Measurements from ENCODE around the gene TMEM61. TPM values are rescaled to one million over a fixed set of nuclear protein-coding genes. Genes with fewer than 3 reads are reported as not detected.

Gene TMEM61
- total and polyA plus RNA-seq, 8 donors, result 0.55 to 130 (median 1.6) TPM; not detected in 1

DNA sequence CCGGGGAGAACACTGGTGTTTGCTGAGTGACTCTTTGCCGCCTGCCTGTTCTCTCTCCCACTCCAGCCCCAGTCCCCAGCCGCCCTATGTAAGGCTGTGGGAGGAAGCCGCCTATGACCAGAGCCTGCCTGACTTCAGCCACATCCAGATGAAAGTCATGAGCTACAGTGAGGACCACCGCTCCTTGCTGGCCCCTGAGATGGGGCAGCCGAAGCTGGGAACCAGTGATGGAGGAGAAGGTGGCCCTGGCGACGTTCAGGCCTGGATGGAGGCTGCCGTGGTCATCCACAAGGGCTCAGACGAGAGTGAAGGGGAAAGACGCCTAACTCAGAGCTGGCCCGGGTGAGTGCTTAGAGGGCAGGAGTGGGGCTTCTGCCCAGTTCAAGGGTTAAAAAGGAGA lies 26.5 kb downstream of the TMEM61 start:
- Histone ChIP-seq H3K4me3 (no peak overlapping the region), H3K27me3 (peaks cover 0 to 3% (median 0%) of the 10 kb centered on the region in 3 donors), H3K36me3 (no peaks in the 10 kb centered on the region), H3K9me3 (no peaks in the 10 kb centered on the region), H3K27ac (no peak overlapping the region), H3K4me1 (no peaks in the 10 kb centered on the region)
- no peak for DNase-seq
- TF ChIP-seq EP300 (IDR thresholded peaks at IDR 0.05), result no peak
- no peak for TF ChIP-seq POLR2AphosphoS5 (IDR thresholded peaks at IDR 0.05)
- TF ChIP-seq, protein P1, sequence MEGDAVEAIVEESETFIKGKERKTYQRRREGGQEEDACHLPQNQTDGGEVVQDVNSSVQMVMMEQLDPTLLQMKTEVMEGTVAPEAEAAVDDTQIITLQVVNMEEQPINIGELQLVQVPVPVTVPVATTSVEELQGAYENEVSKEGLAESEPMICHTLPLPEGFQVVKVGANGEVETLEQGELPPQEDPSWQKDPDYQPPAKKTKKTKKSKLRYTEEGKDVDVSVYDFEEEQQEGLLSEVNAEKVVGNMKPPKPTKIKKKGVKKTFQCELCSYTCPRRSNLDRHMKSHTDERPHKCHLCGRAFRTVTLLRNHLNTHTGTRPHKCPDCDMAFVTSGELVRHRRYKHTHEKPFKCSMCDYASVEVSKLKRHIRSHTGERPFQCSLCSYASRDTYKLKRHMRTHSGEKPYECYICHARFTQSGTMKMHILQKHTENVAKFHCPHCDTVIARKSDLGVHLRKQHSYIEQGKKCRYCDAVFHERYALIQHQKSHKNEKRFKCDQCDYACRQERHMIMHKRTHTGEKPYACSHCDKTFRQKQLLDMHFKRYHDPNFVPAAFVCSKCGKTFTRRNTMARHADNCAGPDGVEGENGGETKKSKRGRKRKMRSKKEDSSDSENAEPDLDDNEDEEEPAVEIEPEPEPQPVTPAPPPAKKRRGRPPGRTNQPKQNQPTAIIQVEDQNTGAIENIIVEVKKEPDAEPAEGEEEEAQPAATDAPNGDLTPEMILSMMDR (IDR thresholded peaks at IDR 0.05), result no peak
- no peak for TF ChIP-seq POLR2A (IDR thresholded peaks at IDR 0.05)
- 90 to 93% (median 92%) methylated on average over 12 of the region's 12 CpGs for WGBS, 5 donors
- intact Hi-C loops (cut with DNase I; ENCODE audit: low total_unique reads), result no loop called here

DNA sequence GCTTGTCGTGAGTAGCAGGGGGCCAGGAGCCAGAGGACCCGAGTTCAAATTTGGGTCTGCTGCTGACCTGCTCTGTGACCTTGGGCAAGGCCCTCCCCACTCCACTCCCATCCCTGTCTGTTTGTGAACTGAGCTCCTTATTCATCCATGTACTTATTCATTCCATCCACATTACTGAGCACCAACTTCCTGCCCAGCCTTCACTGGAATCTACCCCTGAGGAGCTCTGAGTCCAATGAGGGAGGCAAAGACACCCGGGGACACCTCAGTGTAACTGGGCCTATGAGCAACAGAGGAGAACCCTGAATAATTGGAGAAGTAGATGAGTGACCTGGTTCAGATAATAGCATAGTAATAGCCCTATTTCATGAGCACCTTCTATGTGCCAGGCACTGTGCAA lies 27.2 kb downstream of the TMEM61 start:
- intact Hi-C loops (cut with DNase I; ENCODE audit: low total_unique reads), result no loop called here
- no peak for DNase-seq

DNA sequence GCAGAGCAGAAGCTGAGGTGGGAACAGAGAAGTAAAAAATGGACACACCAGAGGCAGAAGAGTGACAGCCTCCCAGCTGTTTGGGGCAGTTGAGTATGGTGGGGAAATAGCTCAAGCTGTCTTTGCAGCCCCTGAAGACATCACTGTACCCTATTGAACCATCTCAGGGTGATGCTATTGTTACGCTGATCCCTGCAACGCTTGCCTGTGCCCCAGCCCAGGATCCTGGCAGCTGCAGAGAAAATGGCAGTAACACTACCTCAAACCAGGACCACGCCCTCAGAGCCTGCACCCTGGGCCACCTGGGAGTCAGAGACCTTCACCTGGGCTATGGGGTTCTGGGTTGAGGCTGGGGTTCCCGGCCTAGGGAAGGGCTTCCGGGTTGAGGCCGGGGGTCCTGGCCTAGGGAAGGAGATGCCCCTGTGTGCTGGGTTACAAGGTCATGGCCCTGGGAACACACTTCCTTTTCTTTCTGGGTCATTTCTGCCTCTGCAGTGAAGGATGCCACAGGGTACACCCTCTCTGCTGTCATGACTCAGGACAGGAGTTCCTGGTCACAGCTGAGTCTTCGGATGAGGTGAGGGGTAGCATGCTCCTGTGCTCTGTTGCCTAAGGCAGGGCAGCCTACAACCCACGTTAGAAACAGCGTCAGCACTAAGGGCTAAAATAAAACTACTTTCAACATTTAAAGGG lies 29.9 kb downstream of the TMEM61 start:
- Histone ChIP-seq H3K27ac (no peak overlapping the region), H3K4me1 (no peaks in the 10 kb centered on the region), H3K36me3 (no peaks in the 10 kb centered on the region), H3K27me3 (peaks cover 0 to 35% (median 0%) of the 10 kb centered on the region in 3 donors), H3K4me3 (no peak overlapping the region), H3K9me3 (no peaks in the 10 kb centered on the region)
- 71 to 92% (median 91%) methylated on average over 6 to 9 of the region's 9 CpGs for WGBS, 5 donors
- no peak for TF ChIP-seq POLR2A (IDR thresholded peaks at IDR 0.05)
- TF ChIP-seq, protein P1 (IDR thresholded peaks at IDR 0.05), result no peak
- TF ChIP-seq POLR2AphosphoS5 (IDR thresholded peaks at IDR 0.05), result no peak
- no peak for TF ChIP-seq EP300 (IDR thresholded peaks at IDR 0.05)
- no peak for DNase-seq
- intact Hi-C loops (cut with DNase I; ENCODE audit: low total_unique reads), result no loop called here

More for the DNA sequence above, 27.2 kb downstream of the TMEM61 start:
- WGBS, 5 donors, result 78 to 91% (median 80%) methylated on average over 3 of the region's 3 CpGs
- no peaks in the 10 kb centered on the region for H3K36me3 ChIP-seq
- H3K4me3 ChIP-seq, result no peak overlapping the region
- no peak overlapping the region for H3K27ac ChIP-seq
- H3K27me3 ChIP-seq, result peaks cover 0 to 10% (median 0%) of the 10 kb centered on the region in 3 donors
- H3K4me1 ChIP-seq, result no peaks in the 10 kb centered on the region
- TF ChIP-seq, protein P1 (IDR thresholded peaks at IDR 0.05), result no peak
- TF ChIP-seq POLR2A (IDR thresholded peaks at IDR 0.05), result no peak
- no peak for TF ChIP-seq POLR2AphosphoS5 (IDR thresholded peaks at IDR 0.05)
- TF ChIP-seq EP300 (IDR thresholded peaks at IDR 0.05), result no peak
- H3K9me3 ChIP-seq, result no peaks in the 10 kb centered on the region

DNA sequence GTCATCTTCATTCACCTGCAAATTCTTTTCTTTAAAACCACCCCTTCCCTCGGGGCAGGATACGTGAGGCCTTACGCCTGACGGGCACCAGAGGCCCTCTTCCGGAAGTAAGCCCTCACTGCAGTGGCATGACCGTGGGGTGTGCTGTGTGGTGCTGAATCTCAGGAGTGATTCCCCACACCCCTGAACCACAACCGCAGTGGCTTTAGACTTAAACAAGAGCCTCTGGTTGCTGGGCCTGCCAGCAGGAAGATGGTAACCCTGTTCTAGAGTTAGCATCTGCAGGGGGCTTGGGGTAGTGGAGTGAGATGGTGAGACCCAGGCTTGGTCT lies 30.4 kb downstream of the TMEM61 start:
- intact Hi-C loops (cut with DNase I; ENCODE audit: low total_unique reads), result no loop called here
- 81 to 96% (median 85%) methylated on average over 6 to 7 of the region's 7 CpGs for whole genome bisulfite sequencing, 5 donors

More for the DNA sequence above, 30.4 kb downstream of the TMEM61 start:
- Histone ChIP-seq H3K36me3 (no peaks in the 10 kb centered on the region), H3K27ac (no peak overlapping the region), H3K27me3 (peaks cover 0 to 40% (median 0%) of the 10 kb centered on the region in 3 donors), H3K4me1 (no peaks in the 10 kb centered on the region), H3K4me3 (no peak overlapping the region), H3K9me3 (no peaks in the 10 kb centered on the region)
- TF ChIP-seq POLR2AphosphoS5 (IDR thresholded peaks at IDR 0.05) (no peak), EP300 (IDR thresholded peaks at IDR 0.05) (no peak), POLR2A (IDR thresholded peaks at IDR 0.05) (no peak)
- TF ChIP-seq, protein P1 (IDR thresholded peaks at IDR 0.05), result no peak
- DNase-seq, result no peak

All from stomach (tissue), 9 donors.